Nephron progenitor cell (in vitro differentiated cells): Measurements from ENCODE around the gene RPL39L.
"Not testable (repeated sequence)": the region's sequence is repeated elsewhere in the genome, so short reads cannot be mapped to it uniquely, and the experiment has no call there.

Source experiments
- DNase-seq: peaks from one replicate; pipeline ENCODE4 v3.0.0; 2021
- H3K27ac Mint-ChIP-seq: 2 replicates; pipeline ENCODE4 v1.8.0; 2021; ENCODE audit warnings: mild to moderate bottlenecking, moderate library complexity, mixed read lengths
- H3K27me3 Mint-ChIP-seq: 2 replicates; pipeline ENCODE4 v1.8.0; 2021; ENCODE audit warnings: mild to moderate bottlenecking, low read depth, mixed read lengths; ENCODE audit not compliant: poor library complexity
- H3K36me3 Mint-ChIP-seq: 2 replicates; pipeline ENCODE4 v1.8.0; 2021; ENCODE audit warnings: low read depth, mixed read lengths
- H3K4me1 Mint-ChIP-seq: 2 replicates; pipeline ENCODE4 v1.8.0; 2021; ENCODE audit warnings: mixed read lengths
- H3K4me3 Mint-ChIP-seq: 2 replicates; pipeline ENCODE4 v1.8.0; 2021; ENCODE audit warnings: mild to moderate bottlenecking, moderate library complexity, mixed read lengths
- H3K9me3 Mint-ChIP-seq: 2 replicates; pipeline ENCODE4 v1.8.0; 2021; ENCODE audit warnings: mild to moderate bottlenecking, moderate library complexity, mixed read lengths
- CTCF ChIP-seq: fragments of 200-600 bp; sonication (generic); IDR thresholded peaks from 2 replicates; pipeline ENCODE4 v1.5.0; 2021; ENCODE audit warnings: antibody characterized with exemption

RPL39L gene

GRCh38 chr3:187183210-187183862 lies 44.0 kb upstream of the RPL39L start:
- no peak overlapping the region for H3K4me3 Mint-ChIP-seq
- peaks cover 10% of the 10 kb centered on the region for H3K4me1 Mint-ChIP-seq
- peaks cover 6% of the 10 kb centered on the region for H3K27me3 Mint-ChIP-seq
- H3K36me3 Mint-ChIP-seq, result no peaks in the 10 kb centered on the region
- no peak for TF ChIP-seq CTCF
- no peak overlapping the region for H3K27ac Mint-ChIP-seq
- H3K9me3 Mint-ChIP-seq, result no peaks in the 10 kb centered on the region
- no peak for DNase-seq

- H3K9me3 Mint-ChIP-seq, result no peaks in the 10 kb centered on the region
- H3K4me1 Mint-ChIP-seq, result peaks cover 10% of the 10 kb centered on the region
- H3K36me3 Mint-ChIP-seq, result no peaks in the 10 kb centered on the region
- no peak overlapping the region for H3K4me3 Mint-ChIP-seq
- peaks cover 6% of the 10 kb centered on the region for H3K27me3 Mint-ChIP-seq
- no peak overlapping the region for H3K27ac Mint-ChIP-seq
- DNase-seq, result no peak
- TF ChIP-seq CTCF, result no peak
Measured at GRCh38 chr3:187181454-187182170, 42.3 kb upstream of the RPL39L start.

- no peak for TF ChIP-seq CTCF
- H3K36me3 Mint-ChIP-seq, result no peaks in the 10 kb centered on the region
- no peaks in the 10 kb centered on the region for H3K4me1 Mint-ChIP-seq
- peaks cover 6% of the 10 kb centered on the region for H3K27me3 Mint-ChIP-seq
- no peak for DNase-seq
- no peak overlapping the region for H3K4me3 Mint-ChIP-seq
- H3K9me3 Mint-ChIP-seq, result no peaks in the 10 kb centered on the region
- H3K27ac Mint-ChIP-seq, result no peak overlapping the region
Measured at GRCh38 chr3:187172929-187173328, 33.6 kb upstream of the RPL39L start.

GRCh38 chr3:187170911-187171310 lies 31.6 kb upstream of the RPL39L start:
- H3K4me1 Mint-ChIP-seq, H3K27me3 Mint-ChIP-seq, H3K4me3 Mint-ChIP-seq, H3K9me3 Mint-ChIP-seq, H3K27ac Mint-ChIP-seq, DNase-seq, H3K36me3 Mint-ChIP-seq: not testable (repeated sequence)

GRCh38 chr3:187169231-187169960 lies 30.1 kb upstream of the RPL39L start:
- Mint-ChIP-seq H3K27me3 (peaks cover 7% of the 10 kb centered on the region), H3K27ac (no peak overlapping the region), H3K9me3 (peaks cover 8% of the 10 kb centered on the region), H3K36me3 (no peaks in the 10 kb centered on the region), H3K4me3 (no peak overlapping the region), H3K4me1 (peaks cover 24% of the 10 kb centered on the region)
- no peak for DNase-seq
- TF ChIP-seq CTCF, result no peak

GRCh38 chr3:187167777-187168176 lies 28.5 kb upstream of the RPL39L start:
- H3K27ac Mint-ChIP-seq, result no peak overlapping the region
- peaks cover 8% of the 10 kb centered on the region for H3K9me3 Mint-ChIP-seq
- TF ChIP-seq CTCF, result no peak
- peaks cover 9% of the 10 kb centered on the region for H3K27me3 Mint-ChIP-seq
- no peak for DNase-seq
- H3K4me1 Mint-ChIP-seq, result peaks cover 28% of the 10 kb centered on the region
- H3K4me3 Mint-ChIP-seq, result no peak overlapping the region
- no peaks in the 10 kb centered on the region for H3K36me3 Mint-ChIP-seq
